SK-N-SH treated with all-trans-retinoic acid at 6 μM for 48 hours (cell line): ENCODE measurements around the gene TRH.

Source experiments
- CREB5 ChIP-seq: fragments of 250-450 bp; sonication (Bioruptor Pico); IDR thresholded peaks from 2 replicates; pipeline ENCODE4 v1.5.1; 2020; ENCODE audit warnings: low read depth, mild to moderate bottlenecking, moderate library complexity
- PPARA ChIP-seq: fragments of 250-450 bp; sonication (Bioruptor Pico); IDR thresholded peaks from 2 replicates; pipeline ENCODE4 v1.5.0; 2020; ENCODE audit warnings: mild to moderate bottlenecking, borderline replicate concordance
- RARB ChIP-seq: fragments of 250-450 bp; sonication (Bioruptor Pico); IDR thresholded peaks from 2 replicates; pipeline ENCODE4 v1.8.0; 2021; ENCODE audit warnings: mild to moderate bottlenecking, moderate library complexity
- ZNF8 ChIP-seq: fragments of 450-650 bp; formaldehyde crosslinking; IDR thresholded peaks from 2 replicates; pipeline ENCODE4 v1.5.0; 2020; ENCODE audit warnings: mild to moderate bottlenecking, moderate library complexity

GRCh38 chr3:129974833-129975704, 549 bp downstream of the TRH start:
- TF ChIP-seq RARB: no peak
- TF ChIP-seq CREB5 (CRISPR knock-in tag): no peak
- TF ChIP-seq PPARA: no peak
- TF ChIP-seq ZNF8 (CRISPR knock-in tag): no peak
